ENCODE measurements around the gene SLC25A21.
"Not testable (repeated sequence)": the region's sequence is repeated elsewhere in the genome, so short reads cannot be mapped to it uniquely, and the experiment has no call there.

Gene SLC25A21

GRCh38 chr14:37083599-37083998 lies 88.8 kb downstream of the SLC25A21 start:
- DNase-seq, result no peak

- DNase-seq, result no peak
Observed at GRCh38 chr14:37082449-37082848, 90.0 kb downstream of the SLC25A21 start.

- DNase-seq, result no peak
Observed at GRCh38 chr14:37081856-37082255, 90.5 kb downstream of the SLC25A21 start.

DNA sequence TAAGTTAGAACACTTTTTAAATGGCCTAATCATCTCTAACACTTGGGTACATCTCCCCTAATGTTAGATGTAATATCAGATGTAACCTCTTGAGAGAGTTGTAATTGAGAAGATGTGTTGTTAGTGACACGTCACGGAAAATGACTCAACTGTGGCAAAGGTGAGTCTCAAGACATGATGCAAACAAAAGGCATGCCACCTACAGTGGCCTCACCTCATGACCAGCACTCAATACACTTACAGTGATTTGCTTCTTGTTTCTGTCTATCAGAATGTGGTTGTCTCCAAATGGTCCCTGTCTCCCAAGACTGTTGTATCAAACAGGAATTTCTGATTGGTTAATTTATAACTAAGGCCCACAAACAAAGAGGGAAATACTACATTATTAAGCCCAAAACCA lies 91.2 kb downstream of the SLC25A21 start:
- no peak for DNase-seq

- no peak for DNase-seq
Observed at GRCh38 chr14:37078131-37078530, 94.3 kb downstream of the SLC25A21 start.

DNA sequence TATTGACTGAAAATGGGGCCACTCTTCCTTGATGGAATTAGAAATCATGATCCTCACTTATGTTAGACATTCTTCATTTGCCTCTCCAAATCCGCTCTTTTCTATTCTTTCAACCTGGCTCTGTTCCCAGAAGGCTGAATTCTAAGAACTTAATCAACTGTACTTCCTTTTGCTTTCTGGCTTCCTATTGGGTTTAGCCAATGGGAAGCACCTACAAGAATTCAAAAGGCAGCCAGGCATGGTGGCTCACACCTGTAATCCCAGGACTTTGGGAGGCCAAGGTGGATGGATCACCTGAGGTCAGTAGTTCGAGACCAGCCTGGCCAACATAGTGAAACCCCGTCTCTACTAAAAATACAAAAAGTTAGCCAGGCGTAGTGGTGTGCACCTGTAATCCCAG lies 98.1 kb downstream of the SLC25A21 start:
- DNase-seq, result not testable (repeated sequence)

GRCh38 chr14:37063467-37064240 lies 108.8 kb downstream of the SLC25A21 start:
- DNase-seq, result no peak

- DNase-seq, result no peak
Observed at GRCh38 chr14:37062191-37062803, 110.1 kb downstream of the SLC25A21 start.

- no peak for DNase-seq
Observed at GRCh38 chr14:37061697-37062096, 110.7 kb downstream of the SLC25A21 start.

DNA sequence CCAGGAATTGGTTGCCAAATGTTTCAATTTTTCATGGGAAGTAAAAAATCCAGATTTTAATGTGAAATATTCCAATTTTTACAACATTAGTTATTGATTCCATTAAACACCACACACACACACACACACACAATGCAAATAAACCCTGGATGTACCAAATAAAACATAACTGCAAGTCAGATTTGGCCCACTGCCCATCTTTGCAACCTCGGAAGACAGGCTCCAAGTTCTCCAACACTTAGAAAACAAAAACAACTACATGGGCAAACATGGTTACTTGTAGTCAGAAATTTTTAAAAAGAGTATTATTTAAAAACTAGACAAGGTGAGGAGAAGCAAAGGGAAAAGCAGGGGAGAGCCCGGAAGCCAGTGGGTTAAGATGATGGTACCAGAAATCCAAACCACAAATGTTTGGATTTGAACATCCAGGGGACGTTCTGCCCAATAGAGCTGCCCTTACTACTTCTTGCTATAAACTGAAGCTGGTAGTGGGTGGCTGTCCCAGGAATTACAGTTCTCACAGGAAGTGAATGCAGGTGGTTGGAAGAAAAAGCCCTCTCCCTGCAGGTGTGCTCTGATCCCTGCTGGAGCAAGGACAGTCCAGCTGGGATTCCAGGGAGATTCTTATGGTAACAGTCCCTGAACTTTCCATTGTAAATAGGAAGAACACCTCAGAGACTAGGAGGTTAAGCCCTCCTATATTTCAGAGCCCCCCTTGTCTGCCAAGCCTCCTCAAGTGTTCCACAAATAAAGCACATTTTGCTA lies 111.7 kb downstream of the SLC25A21 start:
- DNase-seq, result no peak

GRCh38 chr14:37057776-37058175 lies 114.6 kb downstream of the SLC25A21 start:
- no peak for DNase-seq

- DNase-seq, result no peak
Observed at GRCh38 chr14:37056473-37056872, 115.9 kb downstream of the SLC25A21 start.

- no peak for DNase-seq
Observed at GRCh38 chr14:37054869-37055268, 117.5 kb downstream of the SLC25A21 start.

DNA sequence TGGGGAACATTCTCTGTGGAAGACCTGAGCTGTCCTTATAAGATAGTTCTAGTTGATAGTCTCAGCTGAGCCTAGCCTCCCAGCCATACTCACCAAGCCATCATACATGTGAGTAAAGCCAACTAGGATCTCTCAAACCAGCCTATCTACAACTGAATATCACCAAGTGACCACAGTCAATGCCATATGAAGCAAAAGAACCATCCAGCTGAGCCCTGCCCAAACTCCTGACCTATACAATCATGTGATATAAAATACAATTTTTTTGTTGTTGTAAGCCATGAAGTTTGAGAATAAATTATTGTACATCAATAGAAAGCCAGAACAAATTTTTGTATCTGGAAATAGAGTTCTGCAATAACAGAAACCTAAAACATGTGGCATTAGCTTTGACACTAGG lies 118.3 kb downstream of the SLC25A21 start:
- no peak for DNase-seq

DNA sequence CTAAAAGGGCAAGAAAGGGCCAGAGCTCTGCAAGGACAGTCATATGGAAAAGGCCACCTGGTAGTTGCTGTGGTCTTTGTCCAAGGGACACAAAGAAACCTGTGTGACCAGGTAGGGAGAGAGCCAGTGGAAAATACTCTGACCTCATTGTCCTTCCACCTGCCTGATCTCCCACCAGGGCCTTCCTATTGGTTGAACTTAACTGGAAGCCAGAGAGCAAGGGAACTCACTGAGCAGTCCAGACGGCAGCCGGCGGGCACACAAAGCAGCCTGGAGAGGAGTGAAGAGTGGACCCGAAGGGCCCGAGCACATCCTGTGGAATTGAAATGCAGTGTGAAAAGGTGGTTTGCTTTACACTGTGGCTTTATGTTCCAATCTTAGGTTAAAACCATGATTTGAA lies 120.7 kb downstream of the SLC25A21 start:
- DNase-seq, result no peak

DNA sequence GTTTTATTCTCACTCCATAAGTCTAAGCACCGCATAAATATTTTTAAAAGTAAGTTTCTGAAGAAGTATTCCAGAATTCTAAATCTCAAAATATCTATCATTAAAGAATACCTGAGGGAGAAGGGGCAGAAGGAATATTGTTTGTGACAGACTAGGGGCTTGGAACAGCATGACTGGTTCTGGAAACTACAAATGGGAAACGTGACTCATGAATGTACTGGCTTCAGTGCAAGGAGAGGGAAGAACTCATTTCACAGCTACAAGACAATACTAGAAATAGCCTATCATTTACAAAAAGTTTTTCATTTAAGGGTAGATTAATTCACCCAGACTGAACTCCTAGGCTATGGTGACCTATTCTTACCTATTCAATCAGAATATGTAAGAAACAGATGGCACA lies 121.3 kb downstream of the SLC25A21 start:
- DNase-seq, result no peak

DNA sequence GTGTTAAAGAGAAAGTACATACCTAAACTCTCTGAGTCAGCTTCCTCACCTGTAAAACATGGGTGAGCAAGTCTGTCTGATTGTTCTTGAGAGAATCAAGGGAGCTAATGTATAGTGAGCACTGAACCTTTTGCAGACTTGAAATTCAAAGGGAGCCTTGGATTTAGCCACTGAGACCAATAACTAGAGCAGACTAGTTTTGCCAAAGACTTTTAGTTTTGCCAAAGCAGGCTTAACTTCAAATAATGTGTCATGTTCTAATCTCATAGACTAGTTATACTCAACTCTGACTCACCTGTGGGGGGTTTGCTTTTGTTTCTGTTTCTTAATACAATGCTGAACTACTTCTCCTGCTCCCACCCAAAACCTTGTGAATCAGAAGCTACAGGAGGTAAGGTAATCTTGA lies 123.7 kb downstream of the SLC25A21 start:
- no peak for DNase-seq

- DNase-seq, result no peak
Observed at GRCh38 chr14:37047996-37048395, 124.4 kb downstream of the SLC25A21 start.

DNA sequence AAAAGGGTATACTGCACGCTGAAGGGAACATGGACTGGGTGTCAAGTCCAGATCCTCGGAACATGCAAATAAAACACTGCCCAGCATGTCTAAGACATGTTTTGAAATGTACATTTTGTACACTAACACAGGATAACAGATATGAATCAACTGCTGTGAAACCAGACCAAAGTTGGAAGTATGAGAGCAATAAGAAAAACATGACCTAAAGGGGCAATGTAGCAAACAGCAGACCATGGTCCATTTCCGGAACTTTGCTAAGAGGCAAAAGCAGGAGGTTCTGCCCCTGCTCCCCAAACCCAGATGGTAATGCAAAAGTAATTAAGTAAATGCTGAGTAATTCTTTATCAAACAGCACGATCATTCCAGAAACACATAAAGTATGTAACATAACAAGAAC lies 125.2 kb downstream of the SLC25A21 start:
- DNase-seq, result no peak

DNA sequence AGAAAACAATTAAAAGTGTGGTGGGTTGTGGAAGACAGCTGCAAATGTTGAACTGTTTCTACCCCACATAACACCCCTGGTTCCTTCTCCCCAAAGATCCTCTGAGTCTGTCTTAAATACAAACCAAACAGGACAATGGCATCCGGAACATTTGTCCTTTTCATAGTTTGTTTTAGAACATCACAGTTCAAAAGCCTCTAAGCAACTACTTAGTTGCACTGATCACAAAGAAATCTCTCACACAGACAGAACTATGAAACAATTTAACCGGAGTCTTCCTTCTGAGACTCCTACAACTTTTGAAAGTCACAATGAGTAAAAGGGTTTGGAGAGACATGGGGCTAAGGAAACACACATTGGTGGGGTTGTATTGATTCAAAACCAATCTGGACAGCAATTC lies 125.6 kb downstream of the SLC25A21 start:
- no peak for DNase-seq

DNA sequence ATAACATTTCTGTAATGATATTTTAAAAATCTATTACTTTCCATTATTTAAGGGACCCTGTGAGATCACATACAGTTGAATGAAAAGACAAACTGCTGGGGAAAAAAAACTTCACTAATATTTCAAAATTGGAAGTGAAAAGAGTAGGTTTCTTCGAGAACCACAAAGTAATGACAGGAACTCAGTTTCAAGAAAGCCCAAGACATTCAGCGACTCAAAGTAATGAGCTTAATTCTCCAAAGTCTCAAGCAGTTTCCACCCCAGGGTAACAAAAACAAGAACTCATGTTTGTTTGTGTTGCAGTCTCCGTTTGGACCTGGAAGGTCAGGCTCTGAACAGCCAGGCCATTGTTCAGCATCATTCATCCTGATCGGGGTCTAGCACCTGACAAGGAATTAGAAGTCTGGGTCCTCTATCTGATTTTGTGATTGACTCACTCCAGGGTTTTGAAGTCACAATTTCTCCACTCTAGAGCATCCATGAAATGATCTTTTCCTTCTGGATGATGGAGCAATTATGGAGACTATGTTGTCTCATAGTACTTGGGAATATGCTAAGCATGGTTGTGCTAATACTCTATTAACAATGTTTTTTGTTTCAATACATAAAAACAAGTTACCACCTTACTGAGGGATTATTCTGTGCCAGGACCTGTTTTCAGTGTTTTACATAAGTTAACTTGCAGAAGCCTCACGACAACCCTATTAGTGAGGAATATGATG lies 126.9 kb downstream of the SLC25A21 start:
- no peak for DNase-seq

DNA sequence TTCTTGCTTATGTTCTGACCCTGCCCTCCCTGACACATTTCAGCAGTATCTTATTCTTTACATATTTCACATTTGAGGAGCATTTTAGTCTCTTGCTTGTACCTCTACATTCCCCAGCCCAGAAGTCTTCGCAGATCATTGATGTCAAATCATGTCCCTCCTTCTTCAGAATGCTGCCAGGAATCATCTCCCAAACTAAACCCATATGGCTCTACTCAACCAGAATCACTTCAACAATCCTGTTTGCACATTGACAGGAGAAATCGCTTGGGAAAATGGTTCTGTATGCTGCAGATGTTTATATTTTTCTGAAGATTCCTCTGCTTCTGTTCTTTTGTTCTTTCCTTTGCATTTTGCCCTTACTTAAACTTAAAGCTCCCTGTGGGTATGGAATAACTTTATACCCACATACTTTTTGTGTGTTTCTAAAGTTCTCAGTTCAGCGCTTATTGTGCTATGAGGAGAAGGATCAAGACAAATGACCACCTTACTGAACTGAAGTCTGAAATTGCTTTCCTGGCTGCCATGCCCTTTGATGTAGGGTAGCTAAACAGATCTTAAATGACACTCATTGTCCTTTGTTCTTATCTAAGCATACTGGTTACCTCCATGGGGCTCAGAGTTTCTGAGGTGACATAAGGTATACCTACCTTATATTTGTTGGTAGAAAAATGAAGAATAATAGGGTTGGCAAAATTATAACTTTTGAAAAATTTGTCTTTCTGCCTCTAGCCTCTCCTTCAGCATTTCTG lies 134.6 kb downstream of the SLC25A21 start:
- DNase-seq, result no peak

All from NCI-H2227 treated with DMSO at 0.1 percent for 48 hours (cell line).